IPS-NIHi11 (cell line): Measurements from ENCODE around the gene CNNM4.

Experiments used
- DNase-seq: peaks from one replicate; pipeline ENCODE4 v3.0.0; 2012; ENCODE audit warnings: mixed read lengths, low spot score

CNNM4 gene

DNA sequence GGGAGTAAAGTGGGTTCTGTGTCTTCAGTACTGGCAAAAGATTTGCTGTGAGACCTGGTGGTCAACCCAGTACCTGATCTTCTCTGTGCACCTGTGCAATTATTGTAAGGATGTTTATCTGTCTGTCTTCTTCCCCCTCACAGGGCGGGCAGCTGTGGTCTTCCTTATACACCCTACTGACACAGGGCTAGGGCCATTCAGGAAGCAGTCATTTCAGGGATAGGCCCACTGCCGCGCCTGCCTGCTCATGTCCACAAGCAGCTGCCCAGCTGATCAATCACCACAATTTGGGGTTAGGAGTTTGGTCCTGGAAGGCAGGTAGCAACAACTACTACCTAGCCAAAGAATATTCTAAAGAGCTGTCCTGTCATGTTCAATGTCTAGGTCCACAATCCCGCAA, 1.2 kb upstream of the CNNM4 start:
- no peak for DNase-seq

DNA sequence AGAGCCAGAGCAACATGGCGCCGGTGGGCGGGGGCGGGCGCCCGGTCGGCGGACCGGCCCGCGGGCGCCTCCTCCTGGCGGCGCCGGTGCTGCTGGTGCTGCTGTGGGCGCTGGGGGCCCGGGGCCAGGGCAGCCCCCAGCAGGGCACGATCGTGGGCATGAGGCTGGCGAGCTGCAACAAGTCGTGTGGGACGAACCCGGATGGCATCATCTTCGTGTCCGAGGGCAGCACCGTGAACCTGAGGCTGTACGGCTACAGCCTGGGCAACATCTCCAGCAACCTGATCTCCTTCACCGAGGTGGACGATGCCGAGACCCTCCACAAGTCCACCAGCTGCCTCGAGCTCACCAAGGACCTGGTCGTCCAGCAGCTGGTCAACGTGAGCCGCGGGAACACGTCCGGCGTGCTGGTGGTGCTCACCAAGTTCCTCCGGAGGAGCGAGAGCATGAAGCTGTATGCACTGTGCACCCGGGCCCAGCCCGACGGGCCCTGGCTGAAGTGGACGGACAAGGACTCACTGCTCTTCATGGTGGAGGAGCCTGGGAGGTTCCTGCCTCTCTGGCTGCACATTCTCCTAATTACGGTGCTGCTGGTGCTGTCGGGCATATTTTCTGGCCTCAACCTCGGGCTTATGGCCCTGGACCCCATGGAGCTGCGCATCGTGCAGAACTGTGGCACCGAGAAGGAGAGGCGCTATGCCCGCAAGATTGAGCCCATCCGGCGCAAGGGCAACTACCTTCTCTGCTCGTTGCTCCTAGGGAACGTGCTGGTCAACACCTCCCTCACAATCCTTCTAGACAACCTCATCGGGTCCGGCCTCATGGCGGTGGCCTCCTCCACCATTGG, 507 bp downstream of the CNNM4 start:
- no peak for DNase-seq

DNA sequence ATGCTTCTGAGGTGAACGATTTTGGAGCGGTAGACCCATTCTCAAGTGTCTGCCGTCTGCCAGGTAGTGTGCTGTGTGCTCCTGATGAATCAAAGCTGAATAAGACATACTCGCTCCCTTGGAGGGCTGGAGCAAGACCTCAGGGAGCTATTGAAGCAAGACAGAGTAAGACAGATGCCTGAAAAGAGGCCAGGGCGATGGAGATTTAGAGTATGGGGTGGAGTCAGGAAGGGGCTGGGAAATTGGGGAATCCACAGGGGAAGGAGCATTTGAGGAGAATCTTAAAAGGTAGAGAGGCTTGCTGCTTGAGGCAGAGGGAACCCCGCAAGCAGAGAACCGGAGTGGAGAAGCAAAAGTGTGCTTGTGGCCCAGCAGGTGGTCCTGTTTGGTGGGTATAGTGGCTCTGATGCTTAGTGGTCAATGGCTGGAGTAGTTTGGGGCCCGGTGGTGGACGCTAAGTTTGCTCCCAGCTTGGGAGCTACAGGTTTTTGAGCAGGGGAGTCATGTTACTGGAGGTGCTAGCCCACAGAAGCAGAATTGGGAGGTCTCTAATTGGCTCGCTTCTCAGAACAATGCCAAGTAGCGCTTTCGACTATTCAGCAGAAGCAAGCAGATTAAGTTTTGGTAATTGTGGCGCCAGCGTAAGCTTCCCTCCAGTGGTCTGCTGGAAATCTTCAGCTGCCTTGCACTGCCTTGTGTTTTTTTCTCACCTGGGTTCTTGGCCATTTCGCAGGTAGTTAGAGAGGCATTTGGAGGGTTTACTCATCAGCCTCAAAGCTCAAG, 2.0 kb downstream of the CNNM4 start:
- no peak for DNase-seq

DNA sequence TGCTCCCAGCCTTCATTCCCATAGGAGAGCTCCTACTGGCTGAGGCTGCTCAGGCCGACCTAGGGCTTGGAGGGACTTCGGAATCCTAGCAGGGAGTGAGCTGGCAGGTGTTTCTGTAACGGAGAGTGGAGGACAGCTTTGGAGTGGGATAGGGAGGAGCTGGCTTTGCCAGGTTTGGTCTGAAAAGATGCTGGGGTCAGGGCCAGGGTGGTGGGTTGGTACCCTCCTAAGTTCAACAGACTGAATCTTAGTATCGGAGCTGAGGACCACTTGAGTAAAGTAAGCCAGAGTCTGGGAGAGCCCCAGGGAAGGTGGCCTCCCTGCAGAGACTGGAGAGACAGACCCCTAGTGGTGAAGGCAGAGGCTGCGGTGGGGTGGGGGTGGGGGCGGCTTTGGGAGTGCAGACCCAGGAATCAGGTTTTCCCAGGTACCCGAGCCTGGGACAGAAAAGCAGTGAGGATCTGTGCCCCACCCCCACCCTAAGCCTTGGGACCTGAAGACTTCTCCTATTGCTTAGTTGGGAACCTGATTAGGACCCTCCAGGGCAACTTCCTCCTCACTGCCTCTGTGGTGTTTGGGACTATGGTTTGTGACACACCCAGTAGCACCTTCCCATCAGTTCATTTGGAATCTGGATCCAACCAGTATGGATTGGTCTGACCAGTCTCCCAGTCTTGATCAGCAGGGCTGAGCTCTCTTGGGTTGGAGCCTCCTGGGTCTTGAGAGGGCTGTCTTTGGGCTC, 3.0 kb downstream of the CNNM4 start:
- peak; percentile 70 for DNase-seq

DNA sequence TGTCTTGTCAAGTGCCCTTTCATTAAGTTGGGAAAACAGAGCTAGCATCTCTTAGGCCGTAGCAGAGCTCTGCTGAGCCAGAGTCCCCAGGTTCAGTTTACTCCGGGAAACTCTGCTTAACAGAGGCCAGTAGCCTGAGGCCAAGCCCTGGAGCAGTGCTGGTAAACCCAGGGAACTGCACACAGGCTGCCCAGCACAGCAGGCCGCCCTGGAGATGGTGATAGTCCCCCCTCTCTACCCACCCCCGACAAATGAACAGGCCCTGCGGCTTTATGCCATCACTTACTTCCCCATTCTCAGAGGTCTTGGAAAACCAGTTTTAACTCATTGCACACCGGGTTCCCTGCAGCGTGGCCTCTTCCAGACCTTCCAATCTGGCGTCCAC, 3.5 kb downstream of the CNNM4 start:
- DNase-seq = peak; percentile 38

DNA sequence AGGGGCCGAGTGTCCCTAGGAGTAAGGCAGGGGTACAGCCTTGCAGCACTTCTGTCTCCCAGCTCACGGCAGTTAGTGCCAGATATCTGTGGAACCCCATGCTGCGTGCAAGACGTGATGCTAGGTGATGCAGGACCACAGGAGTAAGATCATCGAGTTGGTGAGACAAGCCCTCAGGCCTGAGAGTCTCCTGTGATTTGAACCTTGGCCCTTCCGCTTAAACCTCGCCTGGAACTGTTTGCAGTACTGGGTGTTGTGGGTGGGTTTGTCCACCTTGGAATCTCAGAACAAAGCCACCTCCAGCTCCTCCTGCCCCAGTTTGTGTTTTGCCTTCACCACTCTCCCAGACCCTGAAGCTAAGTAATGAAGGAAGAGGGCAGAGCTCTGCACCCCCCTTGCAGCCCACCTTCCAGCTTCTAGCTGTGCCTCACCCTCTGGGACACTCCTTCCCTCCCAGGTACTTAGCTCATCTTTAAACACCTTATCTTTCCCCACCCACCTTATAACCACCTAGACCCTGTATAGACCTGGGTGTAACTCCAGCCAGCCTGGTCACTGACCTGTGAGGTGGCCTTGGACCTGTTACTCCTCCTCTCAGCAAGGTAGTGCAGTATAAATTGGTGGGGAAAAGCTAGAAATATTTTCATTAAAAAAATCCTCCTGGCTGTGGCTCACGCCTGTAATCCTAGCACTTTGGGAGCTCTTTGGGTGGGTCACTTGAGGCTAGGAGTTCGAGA, 6.6 kb downstream of the CNNM4 start:
- no peak for DNase-seq

DNA sequence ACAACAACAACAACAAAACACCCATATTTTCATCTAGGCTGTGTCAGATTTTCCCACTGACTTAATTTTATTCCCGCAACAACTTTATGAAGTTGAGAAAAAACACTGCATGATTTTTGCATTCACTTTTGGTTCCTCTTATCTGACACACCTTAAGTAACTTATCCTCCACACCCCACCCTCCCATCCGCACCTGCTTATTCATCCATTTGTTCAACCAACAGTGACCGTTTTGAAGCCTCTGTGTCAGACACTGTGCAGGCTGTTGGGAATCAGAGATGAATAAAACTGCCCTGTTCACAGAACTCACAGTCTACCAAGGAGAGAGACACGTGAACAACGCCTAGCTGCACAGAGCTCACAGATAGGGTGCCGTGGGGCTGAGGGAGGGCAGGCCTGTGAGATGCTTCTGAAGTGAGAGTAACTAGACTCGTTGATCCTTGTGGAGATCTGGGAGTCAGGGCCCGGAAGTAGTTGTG, 7.4 kb downstream of the CNNM4 start:
- DNase-seq = no peak

DNA sequence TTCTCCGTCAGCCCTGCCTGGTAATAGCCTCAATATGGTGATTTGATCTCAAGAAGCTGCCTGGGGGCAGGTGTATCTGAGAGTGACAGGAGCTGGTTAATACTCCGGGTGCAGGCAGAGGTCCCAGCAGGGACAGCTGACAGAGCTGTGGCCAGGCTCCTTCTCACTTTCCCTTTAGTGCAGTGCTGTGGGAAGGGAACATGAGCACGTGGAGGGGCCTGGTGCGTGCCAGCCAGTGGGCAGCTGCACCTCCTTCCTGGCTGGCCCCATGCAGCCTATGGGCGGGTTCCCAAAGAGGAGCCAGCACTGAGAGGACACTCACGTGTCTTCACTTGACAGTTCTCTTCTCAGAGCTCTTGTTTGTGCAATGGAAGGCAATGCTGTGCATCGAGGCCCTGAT, 9.1 kb downstream of the CNNM4 start:
- no peak for DNase-seq

DNA sequence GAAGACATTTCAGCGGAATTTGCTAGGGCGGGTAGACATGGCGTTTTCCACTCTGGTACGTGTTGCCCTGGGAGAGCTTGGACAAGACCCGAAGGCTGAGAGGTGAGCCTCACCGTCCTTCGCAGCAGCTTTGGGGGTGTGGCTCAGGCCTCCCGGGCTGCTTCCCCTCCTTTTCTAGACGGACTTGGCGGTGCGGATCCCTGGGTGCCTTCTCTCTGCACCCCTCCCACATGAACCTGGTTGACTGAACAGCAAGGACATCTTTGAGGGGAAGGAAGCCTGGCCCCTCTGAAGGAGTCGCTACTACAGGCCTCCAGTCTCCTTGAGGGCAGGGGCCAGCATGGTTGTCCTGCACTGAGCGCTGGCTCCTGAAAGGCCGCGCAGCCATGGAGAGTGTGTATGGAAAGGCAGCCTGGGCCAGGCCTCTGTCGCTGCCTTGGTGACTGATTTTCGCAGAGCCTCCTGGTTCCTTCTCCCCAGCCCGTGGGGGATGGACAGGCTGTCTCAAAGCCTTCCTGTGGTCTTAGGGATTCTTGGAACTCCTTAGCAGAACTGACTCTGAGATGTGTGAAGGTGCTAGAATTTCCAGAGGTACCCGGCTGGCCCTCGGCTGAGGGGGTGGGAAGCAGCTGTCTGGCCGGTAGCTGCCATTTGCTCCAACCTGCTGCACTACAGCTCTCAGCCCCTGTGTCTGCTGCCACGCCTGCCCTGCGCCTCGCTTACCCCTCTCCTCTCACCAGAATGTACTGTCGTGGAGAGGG, 9.9 kb downstream of the CNNM4 start:
- no peak for DNase-seq

DNA sequence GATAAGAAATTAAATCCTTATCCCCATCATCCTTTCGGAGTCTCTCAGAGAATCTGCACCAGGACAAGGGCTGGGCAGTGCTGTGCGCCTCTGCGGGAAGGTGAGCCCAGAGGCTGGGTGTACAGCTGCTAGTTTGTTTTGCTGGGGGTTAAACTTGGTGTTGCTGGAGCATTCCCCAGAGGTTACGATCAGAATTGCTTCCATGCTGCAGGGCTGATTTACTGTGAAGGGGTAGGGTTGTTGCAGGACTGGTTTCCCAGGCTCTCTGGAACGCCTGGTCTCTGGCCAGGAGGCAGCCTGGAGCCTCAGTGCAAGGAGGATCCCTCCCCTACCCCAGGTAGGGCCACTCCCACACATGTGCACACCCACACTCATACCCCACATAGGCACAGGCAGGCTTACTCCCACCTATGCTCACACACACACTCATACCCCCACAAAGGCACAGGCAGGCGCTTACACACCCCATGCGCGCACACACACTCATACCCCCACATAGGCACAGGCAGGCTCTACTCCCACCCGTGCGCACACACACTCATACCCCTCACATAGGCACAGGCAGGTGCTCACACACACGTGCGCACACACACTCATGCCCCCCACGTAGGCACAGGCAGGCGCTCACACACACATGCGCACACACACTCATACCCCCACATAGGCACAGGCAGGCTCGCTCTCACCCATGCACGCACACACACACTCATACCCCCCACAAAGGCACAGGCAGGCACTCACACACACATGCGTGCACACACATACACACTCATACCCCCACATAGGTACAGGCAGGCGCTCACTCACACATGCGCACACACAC, 11.3 kb downstream of the CNNM4 start:
- DNase-seq = peak; percentile 72

DNA sequence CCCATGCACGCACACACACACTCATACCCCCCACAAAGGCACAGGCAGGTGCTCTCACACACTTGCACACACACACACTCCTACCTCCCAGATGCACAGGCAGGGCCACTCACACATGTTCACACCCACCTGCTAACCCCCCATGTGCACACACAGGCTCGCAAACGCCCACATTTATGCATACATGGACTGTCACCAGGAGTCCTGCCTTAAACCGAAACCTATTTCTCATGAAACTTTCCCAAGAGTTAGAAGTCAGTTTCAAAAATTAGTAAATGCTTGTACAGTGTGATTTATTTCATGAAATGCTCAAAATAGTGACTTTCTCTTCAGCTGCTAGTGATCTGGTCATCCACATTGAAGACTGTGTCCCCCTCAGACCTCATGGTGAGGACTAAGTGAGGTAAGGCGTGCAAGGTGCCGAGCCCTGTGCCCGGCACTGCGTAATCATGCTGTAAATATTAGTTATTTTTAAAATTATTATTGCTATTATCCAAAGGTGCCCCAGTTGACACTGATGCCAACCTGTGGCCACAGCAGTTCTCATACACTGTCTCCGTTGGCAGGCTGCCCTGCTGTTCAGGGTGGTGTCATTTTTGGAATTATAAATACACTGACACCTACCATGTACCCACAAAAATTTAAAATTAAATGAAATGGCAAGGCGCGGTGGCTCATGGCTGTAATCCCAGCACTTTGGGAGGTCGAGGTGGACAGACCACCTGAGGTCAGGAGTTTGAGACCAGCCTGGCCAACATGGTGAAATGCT, 12.4 kb downstream of the CNNM4 start:
- no peak for DNase-seq

DNA sequence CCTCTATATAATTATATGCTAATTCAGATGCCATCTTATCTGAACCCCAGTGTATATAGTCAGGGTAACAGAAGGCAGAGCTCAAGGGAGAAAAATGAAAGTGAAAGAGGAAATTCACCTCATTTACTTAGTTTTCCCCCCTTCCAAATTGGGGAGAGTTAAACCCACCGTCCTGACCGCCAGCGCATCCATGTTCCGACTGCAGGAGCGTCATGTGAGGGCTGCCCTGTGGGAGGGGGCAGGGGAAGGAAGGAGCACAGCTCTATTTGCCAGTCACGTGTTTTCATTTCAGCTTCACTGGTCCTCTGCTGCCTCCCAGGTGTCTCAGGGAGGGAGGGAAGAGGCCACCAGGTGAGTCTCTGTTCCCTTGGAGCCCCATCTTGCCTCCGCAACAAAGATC, 13.2 kb downstream of the CNNM4 start:
- DNase-seq = no peak

DNA sequence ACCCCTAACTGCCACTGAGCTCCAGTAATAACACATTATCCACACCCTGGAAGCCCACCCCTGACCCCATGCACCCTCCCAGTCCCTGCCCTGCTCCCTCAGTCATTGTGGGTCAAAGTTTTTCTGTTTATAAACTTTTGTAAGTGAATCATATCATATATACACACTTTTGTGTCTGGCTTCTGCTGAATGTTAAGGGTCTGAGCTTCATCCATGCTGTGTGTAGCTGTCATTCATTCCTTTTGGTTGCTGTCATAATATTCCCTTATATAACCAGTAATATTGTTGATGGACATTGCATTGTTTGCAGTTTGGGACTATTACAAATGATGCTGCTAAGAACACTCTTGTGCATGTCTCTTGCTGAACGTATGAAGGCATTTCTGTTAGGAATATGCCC, 14.5 kb downstream of the CNNM4 start:
- DNase-seq = no peak

DNA sequence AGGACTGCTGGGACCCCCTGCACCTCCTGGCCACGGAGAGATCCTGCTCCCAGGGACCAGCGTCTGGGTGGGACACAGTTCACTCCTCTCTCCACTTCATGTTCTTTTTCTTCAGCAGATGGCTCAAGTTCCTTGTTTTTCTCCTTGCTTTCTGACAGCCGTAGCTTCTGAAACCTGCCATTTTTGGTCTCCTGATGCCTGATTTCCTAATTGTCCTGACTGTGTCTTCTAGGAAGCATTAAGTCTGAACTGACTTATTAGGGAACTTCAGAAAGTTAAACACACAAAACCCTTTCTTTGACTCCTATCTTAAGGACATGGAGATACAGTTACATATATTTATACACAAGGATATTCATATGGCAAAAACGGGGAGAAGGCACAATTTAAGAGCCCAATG, 22.7 kb downstream of the CNNM4 start:
- no peak for DNase-seq

DNA sequence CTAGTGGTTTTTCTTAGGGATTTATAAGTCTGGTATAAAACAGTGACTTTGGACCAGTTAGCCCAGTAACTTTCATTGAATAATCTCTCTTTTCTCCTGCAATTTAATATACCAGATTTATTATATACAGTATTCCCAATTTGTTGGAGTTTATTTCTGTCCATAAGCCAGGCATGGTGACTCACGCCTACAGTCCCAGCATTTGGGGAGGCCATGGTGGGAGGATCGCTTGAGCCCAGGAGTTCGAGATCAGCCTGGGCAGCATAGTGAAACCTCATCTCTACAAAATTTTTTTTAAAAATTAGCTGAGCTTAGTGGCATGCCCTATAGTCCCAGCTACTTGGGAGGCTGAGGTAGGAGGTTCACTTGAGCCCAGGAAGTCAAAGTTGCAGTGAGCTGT, 26.7 kb downstream of the CNNM4 start:
- no peak for DNase-seq

DNA sequence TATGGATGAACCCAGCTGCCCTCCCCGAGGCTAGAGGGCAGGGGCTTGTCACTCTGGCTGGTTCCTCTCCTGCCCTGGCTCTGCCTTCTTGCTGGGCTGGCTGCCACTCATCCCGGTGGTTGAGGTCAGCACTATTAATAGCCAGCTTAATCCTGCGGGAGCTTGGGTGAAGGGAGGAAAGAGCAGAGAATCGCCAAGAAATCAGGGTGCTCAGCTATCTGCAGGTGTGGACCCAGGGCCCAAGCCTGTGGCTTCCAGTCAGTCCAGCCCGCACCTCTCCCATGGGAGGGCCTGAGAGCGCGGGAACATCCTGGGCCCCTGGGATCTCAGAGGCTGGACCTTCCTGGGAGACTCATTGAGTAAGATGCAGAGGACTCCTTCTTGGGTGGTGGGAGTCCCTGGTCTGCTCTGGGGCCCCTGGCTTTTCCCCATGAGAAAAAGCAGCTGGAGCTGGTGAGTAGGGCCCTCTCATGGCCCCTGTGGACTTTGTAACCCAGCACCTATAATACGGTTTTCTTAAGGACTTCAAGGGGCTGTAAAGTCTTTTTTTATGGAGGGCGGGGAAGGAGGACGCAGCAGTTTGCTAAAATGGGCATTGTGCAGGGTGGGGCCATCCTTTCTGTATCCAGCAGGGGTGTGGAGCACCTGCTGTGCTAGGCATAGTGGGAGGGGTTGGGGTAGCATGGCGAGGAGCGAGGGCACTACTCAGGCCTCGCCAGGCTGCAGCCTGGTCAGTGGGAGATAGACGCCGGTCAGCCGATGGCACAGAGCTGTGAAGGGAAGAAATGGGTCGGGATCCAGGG, 27.9 kb downstream of the CNNM4 start:
- DNase-seq = no peak

DNA sequence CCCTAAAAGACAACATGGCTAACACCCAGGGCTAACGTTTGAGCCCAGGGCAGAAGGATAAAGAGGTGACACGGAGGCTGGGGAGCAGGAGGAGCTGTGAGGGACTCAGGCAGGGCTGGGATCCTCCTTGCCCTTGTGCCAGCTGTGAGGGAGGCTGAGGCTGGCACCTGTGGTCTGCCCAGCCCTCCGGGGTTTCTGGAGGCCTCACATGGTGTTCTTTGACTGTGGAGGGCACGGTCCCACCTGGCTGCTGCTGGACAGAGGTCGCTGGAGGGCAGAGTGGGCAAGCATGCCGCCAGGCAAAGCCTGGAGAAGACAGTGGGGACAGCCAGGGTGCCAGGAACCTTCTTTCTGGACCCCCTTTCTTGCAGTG, 28.5 kb downstream of the CNNM4 start:
- DNase-seq = no peak
